Loucy (cell line): ENCODE measurements around the gene ICE1.

Source experiments
- CTCF ChIP-seq: fragments of 200-600 bp; sonication (generic); conservative IDR thresholded peaks from 2 replicates; pipeline ENCODE4 v1.5.1; 2014; ENCODE audit warnings: mild to moderate bottlenecking, antibody characterized with exemption, low read length
- EZH2phosphoT487 ChIP-seq: fragments of 200-600 bp; IDR thresholded peaks from 2 replicates; pipeline ENCODE4 v1.6.1; 2018; ENCODE audit warnings: antibody characterized with exemption, mild to moderate bottlenecking, moderate library complexity, borderline replicate concordance

DNA sequence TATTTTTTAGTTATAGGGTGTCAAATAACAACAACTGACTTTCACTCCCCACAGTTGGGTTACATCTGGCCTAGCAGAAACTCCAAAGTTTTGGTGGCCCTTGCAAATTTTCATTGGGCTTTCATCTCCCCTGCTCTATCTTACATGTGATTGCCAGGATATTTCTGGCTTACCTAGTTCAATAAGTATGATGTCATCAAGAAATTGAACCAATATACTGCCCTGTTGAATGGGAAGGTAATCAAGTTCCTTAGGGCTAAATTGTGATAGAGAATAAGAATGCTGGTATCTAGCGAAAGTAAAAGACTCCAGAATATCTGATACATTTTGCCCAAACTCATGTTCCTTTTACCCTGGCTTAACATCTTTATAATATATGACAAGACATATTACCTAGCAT is 17.0 kb upstream of the ICE1 start:
- TF ChIP-seq CTCF (no peak), EZH2phosphoT487 (no peak)
